ENCODE results near the gene ZNF808.
"Not testable (repeated sequence)": the region's sequence is repeated elsewhere in the genome, so short reads cannot be mapped to it uniquely, and the experiment has no call there.

ZNF808 gene

DNA sequence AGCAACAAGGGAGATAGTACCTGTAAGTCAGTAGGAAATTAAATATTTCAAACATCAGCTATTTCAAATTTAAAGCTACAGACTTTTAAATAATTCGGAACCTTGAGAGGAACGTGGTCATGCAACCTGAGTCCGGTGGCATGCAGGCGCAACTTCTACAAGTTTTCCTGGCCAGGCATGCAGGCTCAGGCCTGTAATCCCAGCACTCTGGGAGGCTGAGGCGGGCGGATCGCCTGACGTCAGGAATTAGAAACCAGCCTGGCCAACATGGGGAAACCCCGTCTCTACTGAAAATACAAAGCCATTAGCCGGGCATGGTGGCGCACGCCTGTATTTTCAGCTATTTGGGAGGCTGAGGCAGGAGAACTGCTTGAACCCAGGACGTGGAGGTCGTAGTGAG lies 40.5 kb downstream of the ZNF808 start:
- DNase-seq = no peak
- TF ChIP-seq, protein P1, sequence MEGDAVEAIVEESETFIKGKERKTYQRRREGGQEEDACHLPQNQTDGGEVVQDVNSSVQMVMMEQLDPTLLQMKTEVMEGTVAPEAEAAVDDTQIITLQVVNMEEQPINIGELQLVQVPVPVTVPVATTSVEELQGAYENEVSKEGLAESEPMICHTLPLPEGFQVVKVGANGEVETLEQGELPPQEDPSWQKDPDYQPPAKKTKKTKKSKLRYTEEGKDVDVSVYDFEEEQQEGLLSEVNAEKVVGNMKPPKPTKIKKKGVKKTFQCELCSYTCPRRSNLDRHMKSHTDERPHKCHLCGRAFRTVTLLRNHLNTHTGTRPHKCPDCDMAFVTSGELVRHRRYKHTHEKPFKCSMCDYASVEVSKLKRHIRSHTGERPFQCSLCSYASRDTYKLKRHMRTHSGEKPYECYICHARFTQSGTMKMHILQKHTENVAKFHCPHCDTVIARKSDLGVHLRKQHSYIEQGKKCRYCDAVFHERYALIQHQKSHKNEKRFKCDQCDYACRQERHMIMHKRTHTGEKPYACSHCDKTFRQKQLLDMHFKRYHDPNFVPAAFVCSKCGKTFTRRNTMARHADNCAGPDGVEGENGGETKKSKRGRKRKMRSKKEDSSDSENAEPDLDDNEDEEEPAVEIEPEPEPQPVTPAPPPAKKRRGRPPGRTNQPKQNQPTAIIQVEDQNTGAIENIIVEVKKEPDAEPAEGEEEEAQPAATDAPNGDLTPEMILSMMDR (IDR thresholded peaks at IDR 0.05; ENCODE audit: low read depth, low read length) = no peak
- Histone ChIP-seq H3K27me3 (ENCODE audit: insufficient read depth, low read depth, severe bottlenecking) (no peaks in the 10 kb centered on the region), H3K9me3 (ENCODE audit: severe bottlenecking) (no peaks in the 10 kb centered on the region), H3K27ac (no peak overlapping the region), H3K4me3 (ENCODE audit: low read depth, low read length) (no peak overlapping the region), H3K36me3 (peaks cover 3% of the 10 kb centered on the region; the same call in 1 of the 2 replicates)

DNA sequence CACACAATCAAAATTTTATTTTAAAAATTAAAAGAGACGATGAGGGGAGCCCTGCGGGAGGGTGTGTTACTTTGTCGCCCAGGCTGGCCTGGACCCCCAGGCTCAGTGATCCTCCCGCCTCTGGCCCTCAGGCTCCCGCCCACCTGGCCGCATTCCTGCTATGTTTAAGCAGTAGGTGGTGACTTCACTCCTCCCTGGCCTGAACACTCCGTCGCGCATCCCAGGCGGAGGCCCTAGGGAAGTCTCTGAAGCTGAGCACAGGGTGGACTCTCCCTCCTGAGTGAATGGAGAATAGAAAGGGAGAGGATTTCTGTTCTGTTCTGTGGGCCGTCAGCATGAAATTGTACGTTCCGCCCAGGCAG lies 42.2 kb downstream of the ZNF808 start:
- H3K4me3 ChIP-seq (ENCODE audit: low read depth, low read length) = peak overlapping the region; percentile 99
- H3K27me3 ChIP-seq (ENCODE audit: insufficient read depth, low read depth, severe bottlenecking); H3K36me3 ChIP-seq; H3K9me3 ChIP-seq (ENCODE audit: severe bottlenecking): not testable (repeated sequence)
- peak overlapping the region; percentile 33 for H3K27ac ChIP-seq
- DNase-seq = peak; percentile 66

DNA sequence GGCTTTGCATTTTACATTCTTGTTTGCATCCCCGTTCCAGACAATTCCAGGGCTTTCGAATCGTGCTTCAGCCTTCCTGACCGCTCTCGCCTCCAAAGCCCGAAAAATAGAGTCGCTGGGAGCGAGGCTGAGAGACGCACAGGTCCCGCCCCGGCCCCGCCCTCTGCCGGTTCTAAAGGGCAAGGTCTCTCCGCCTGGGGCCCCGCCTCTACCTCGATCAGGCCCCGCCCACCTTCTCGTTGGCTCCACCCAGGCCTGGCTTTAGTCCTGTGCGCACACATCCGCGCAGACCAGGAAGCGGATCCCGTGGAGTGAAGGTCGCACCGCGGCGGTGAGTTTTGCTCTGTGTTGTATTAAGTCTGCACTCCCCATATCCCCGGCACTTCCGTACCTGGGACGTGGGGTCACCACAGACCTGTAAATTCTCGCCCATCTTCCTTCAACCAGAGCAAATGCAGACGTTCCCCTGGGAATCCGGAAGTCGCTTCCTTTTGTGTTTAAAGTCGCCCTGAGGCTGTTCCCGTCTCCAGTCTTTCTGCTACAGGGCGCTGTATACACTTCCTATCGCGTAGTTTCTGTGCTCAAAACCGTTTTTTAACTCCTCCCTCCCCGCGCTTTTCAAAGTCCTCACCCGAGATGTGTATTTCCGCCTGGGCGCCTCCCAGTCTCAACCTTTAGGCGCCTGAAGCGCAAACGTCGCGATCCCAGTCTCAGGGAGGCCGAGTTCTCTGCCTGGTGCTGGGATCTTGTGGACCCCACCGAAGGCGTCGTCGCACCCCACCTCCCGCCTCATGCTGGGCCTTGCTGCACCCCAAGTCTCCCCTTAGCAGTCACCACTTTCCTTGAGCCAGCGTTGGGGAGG lies 42.8 kb downstream of the ZNF808 start, which contains the start of gene ZNF701:
TSS of gene ZNF701 (plus strand) at position 288 of the 862 bp plus-strand sequence. CDS start 3,861 bp downstream, outside the sequence.
- DNase-seq = peak; percentile 94
- Histone ChIP-seq H3K9me3 (ENCODE audit: severe bottlenecking) (no peaks in the 10 kb centered on the region), H3K36me3 (no peaks in the 10 kb centered on the region), H3K4me3 (ENCODE audit: low read depth, low read length) (peak within 1 kb of the TSS; percentile 99), H3K27ac (peak within 1 kb of the TSS; percentile 74), H3K27me3 (ENCODE audit: insufficient read depth, low read depth, severe bottlenecking) (no peaks in the 10 kb centered on the region)
- TF ChIP-seq, protein P1 (IDR thresholded peaks at IDR 0.05; ENCODE audit: low read depth, low read length) = no peak

DNA sequence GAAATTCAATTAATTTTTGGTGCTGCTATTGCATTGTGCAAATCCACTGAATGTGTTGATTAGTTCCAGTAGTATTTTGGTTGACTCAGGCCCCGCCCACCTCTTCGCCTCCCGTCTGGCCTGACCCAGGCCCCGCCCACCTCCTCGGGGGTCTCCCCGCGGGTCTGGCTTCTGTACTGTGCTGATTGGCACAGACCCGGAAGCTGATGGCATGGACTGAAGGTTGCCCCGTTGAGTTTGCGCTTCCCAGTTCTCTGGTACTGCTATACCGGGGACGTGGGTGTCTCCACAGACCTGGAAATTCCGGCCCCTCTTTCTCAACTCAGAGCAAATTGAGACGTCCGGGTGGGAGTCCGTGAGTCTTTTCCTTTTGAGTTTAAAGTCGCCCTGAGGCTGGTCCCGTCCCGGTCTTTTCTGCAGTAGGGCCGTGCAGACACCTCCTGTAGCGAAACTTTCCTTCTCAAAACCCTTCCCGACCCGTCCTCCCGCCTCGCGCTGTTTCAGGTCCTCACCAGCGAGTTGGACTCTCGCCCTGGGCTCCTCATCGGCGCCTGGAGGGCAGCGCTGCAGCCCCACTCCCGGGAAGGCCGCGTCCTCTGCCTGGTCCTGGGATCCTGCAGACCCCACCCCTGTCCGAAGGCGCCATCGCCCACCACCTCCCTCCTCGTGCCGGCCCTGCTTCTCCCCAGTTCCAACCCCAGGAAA lies 57.4 kb downstream of the ZNF808 start:
- H3K9me3 ChIP-seq (ENCODE audit: severe bottlenecking) = no peaks in the 10 kb centered on the region
- TF ChIP-seq, protein P1 (IDR thresholded peaks at IDR 0.05; ENCODE audit: low read depth, low read length) = no peak

DNA sequence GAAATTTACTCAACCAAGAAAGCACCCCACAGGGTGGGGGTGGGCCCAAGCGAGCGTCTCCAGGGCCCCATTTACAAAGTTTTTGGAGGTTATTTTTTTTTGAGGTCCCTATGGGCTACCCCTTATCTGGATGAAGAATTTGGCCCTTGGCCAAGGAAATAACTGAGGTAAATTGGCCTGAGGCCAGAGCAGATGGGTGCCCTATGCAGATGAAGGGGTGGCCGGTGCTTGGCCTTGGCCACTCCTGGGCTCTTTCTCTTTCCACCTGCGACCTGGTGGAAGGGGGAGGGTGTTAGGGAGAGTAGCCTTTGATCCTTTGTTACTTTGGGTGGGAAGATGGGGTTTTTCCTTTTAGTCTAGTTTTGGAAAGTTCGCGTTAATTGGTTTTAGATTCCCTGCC lies 58.1 kb downstream of the ZNF808 start:
- TF ChIP-seq, protein P1 (IDR thresholded peaks at IDR 0.05; ENCODE audit: low read depth, low read length) = no peak
- no peak for DNase-seq
- no peak overlapping the region for H3K27ac ChIP-seq
- H3K9me3 ChIP-seq (ENCODE audit: severe bottlenecking) = no peaks in the 10 kb centered on the region
- H3K36me3 ChIP-seq = peaks cover 27% of the 10 kb centered on the region
- H3K4me3 ChIP-seq (ENCODE audit: low read depth, low read length) = no peak overlapping the region
- no peaks in the 10 kb centered on the region for H3K27me3 ChIP-seq (ENCODE audit: insufficient read depth, low read depth, severe bottlenecking)

More for the DNA sequence above, 57.4 kb downstream of the ZNF808 start:
- DNase-seq = no peak
- no peak overlapping the region for H3K4me3 ChIP-seq (ENCODE audit: low read depth, low read length)
- no peaks in the 10 kb centered on the region for H3K27me3 ChIP-seq (ENCODE audit: insufficient read depth, low read depth, severe bottlenecking)
- peaks cover 32% of the 10 kb centered on the region for H3K36me3 ChIP-seq
- no peak overlapping the region for H3K27ac ChIP-seq

DNA sequence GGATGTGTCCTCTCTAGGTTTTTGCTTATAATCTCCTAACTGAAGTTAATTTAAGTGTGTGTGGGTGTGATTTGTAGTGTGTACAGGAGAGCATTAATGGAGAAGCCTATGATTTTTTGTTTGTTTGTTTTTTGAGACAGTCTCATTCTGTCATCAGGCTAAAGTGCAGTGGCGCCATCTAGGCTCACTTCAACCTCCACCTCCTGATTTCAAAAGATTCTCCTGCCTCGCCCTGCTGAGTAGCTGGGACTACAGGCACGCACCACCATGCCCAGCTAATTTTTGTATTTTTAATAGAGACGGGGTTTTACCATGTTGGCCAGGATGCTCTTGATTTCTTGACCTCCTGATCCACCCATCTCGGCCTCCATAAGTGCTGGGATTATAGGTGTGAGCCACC lies 63.3 kb downstream of the ZNF808 start:
- H3K27me3 ChIP-seq (ENCODE audit: insufficient read depth, low read depth, severe bottlenecking) = no peaks in the 10 kb centered on the region
- H3K9me3 ChIP-seq (ENCODE audit: severe bottlenecking) = no peaks in the 10 kb centered on the region
- H3K4me3 ChIP-seq (ENCODE audit: low read depth, low read length) = no peak overlapping the region
- H3K36me3 ChIP-seq = no peaks in the 10 kb centered on the region; the same call in 1 of the 2 replicates
- no peak overlapping the region for H3K27ac ChIP-seq
- TF ChIP-seq, protein P1 (IDR thresholded peaks at IDR 0.05; ENCODE audit: low read depth, low read length) = peak; percentile 46
- peak; percentile 37 for DNase-seq
